Parathyroid adenoma (tissue), 2 donors: ENCODE results near the gene DUSP3.

ENCODE experiments used
- H2AFZ ChIP-seq: fragments of 300-600 bp; sonication (generic); one replicate; pipeline ENCODE4 v1.7.0; 2017; ENCODE audit warnings: antibody characterized with exemption, mild to moderate bottlenecking
- H3K27ac ChIP-seq: fragments of 300-600 bp; sonication (generic); one replicate; pipeline ENCODE4 v1.7.0; 2017
- H3K27me3 ChIP-seq: fragments of 300-600 bp; sonication (generic); one replicate; pipeline ENCODE4 v1.7.0; 2017; ENCODE audit warnings: low read length; ENCODE audit not compliant: control insufficient read depth, insufficient read depth
- H3K36me3 ChIP-seq: fragments of 300-600 bp; sonication (generic); one replicate; pipeline ENCODE4 v1.7.0; 2017; ENCODE audit warnings: low read length; ENCODE audit not compliant: control insufficient read depth, insufficient read depth
- H3K4me1 ChIP-seq: fragments of 300-600 bp; sonication (generic); one replicate; pipeline ENCODE4 v1.7.0; 2017; ENCODE audit warnings: control low read depth
- H3K4me2 ChIP-seq: fragments of 300-600 bp; sonication (generic); one replicate; pipeline ENCODE4 v1.7.0; 2017; ENCODE audit warnings: low read length
- H3K4me3 ChIP-seq: fragments of 300-600 bp; sonication (generic); one replicate; pipeline ENCODE4 v1.7.0; 2017; ENCODE audit warnings: low read depth, low read length
- H3K79me2 ChIP-seq: fragments of 300-600 bp; sonication (generic); one replicate; pipeline ENCODE4 v1.7.0; 2017; ENCODE audit warnings: control low read depth
- H3K9ac ChIP-seq: fragments of 300-600 bp; sonication (generic); one replicate; pipeline ENCODE4 v1.7.0; 2017; ENCODE audit warnings: mild to moderate bottlenecking
- H3K9me3 ChIP-seq: fragments of 300-600 bp; sonication (generic); one replicate; pipeline ENCODE4 v1.7.0; 2017; ENCODE audit warnings: low read length; ENCODE audit not compliant: control insufficient read depth
- CTCF ChIP-seq: fragments of 300-600 bp; sonication (generic); IDR thresholded peaks from one replicate; pipeline ENCODE4 v1.7.0; 2017; ENCODE audit warnings: antibody characterized with exemption, mild to moderate bottlenecking
- donor health status: primary hyperparathyroidism.

DUSP3 gene

GRCh38 chr17:43779145-43780125 is 658 bp upstream of the DUSP3 start:
- Histone ChIP-seq H3K4me2 (peak overlapping the region; percentile 86), H2AFZ (peak overlapping the region; percentile 94), H3K79me2 (peaks cover 8% of the 10 kb centered on the region), H3K27me3 (no peaks in the 10 kb centered on the region), H3K9me3 (no peaks in the 10 kb centered on the region), H3K4me1 (peaks cover 4% of the 10 kb centered on the region), H3K4me3 (peak overlapping the region; percentile 85), H3K9ac (no peak overlapping the region), H3K36me3 (no peaks in the 10 kb centered on the region), H3K27ac (peak overlapping the region; percentile 98)
- peak; percentile 23 for TF ChIP-seq CTCF

- H2AFZ ChIP-seq = no peak overlapping the region
- H3K9me3 ChIP-seq = no peaks in the 10 kb centered on the region
- no peaks in the 10 kb centered on the region for H3K36me3 ChIP-seq
- peaks cover 4% of the 10 kb centered on the region for H3K4me1 ChIP-seq
- no peaks in the 10 kb centered on the region for H3K27me3 ChIP-seq
- H3K27ac ChIP-seq = no peak overlapping the region
- H3K4me2 ChIP-seq = no peak overlapping the region
- peaks cover 8% of the 10 kb centered on the region for H3K79me2 ChIP-seq
- no peak overlapping the region for H3K9ac ChIP-seq
- TF ChIP-seq CTCF = no peak
- H3K4me3 ChIP-seq = no peak overlapping the region
Observed at GRCh38 chr17:43774304-43775250, 4.2 kb downstream of the DUSP3 start.

GRCh38 chr17:43772877-43773648 is 5.7 kb downstream of the DUSP3 start:
- no peak overlapping the region for H3K4me3 ChIP-seq
- no peak overlapping the region for H2AFZ ChIP-seq
- H3K27ac ChIP-seq = no peak overlapping the region
- no peaks in the 10 kb centered on the region for H3K9me3 ChIP-seq
- H3K9ac ChIP-seq = no peak overlapping the region
- H3K4me1 ChIP-seq = peaks cover 4% of the 10 kb centered on the region
- H3K4me2 ChIP-seq = no peak overlapping the region
- H3K36me3 ChIP-seq = no peaks in the 10 kb centered on the region
- no peak for TF ChIP-seq CTCF
- H3K79me2 ChIP-seq = peaks cover 8% of the 10 kb centered on the region
- no peaks in the 10 kb centered on the region for H3K27me3 ChIP-seq

- Histone ChIP-seq H3K79me2 (no peaks in the 10 kb centered on the region), H3K9me3 (no peaks in the 10 kb centered on the region), H3K36me3 (no peaks in the 10 kb centered on the region), H2AFZ (no peak overlapping the region), H3K27ac (no peak overlapping the region), H3K4me3 (no peak overlapping the region), H3K4me1 (no peaks in the 10 kb centered on the region), H3K9ac (no peak overlapping the region), H3K27me3 (no peaks in the 10 kb centered on the region), H3K4me2 (no peak overlapping the region)
- TF ChIP-seq CTCF = no peak
Observed at GRCh38 chr17:43771463-43771862, 7.3 kb downstream of the DUSP3 start.
